Trophoblast cell (in vitro differentiated cells and primary cell): Measurements from ENCODE around the gene UBE2H.
A peak's percentile ranks its signal among the peaks of the same experiment; 100 is the strongest.

ENCODE experiments used
- DNase-seq, 2 donors: peaks; one replicate each; pipeline ENCODE4 v3.0.0-alpha.2; 2016
- H2AFZ ChIP-seq: 2 replicates; pipeline ENCODE4 v1.6.1; 2013; ENCODE audit warnings: low read length, moderate library complexity, mild to moderate bottlenecking; ENCODE audit not compliant: insufficient read depth, poor library complexity
- H2AK5ac ChIP-seq: 2 replicates; pipeline ENCODE4 v1.6.1; 2013; ENCODE audit warnings: mild to moderate bottlenecking, low read length
- H2BK120ac ChIP-seq: 2 replicates; pipeline ENCODE4 v1.6.1; 2013; ENCODE audit warnings: low read length, mild to moderate bottlenecking, moderate library complexity; ENCODE audit not compliant: insufficient read depth, poor library complexity
- H2BK12ac ChIP-seq: 2 replicates; pipeline ENCODE4 v1.6.1; 2013; ENCODE audit warnings: mild to moderate bottlenecking, low read length, moderate library complexity
- H2BK5ac ChIP-seq: 2 replicates; pipeline ENCODE4 v1.6.1; 2013; ENCODE audit warnings: low read length, low read depth, moderate library complexity, mild to moderate bottlenecking; ENCODE audit not compliant: poor library complexity
- H3K14ac ChIP-seq: 2 replicates; pipeline ENCODE4 v1.6.1; 2013; ENCODE audit warnings: mild to moderate bottlenecking, low read length
- H3K18ac ChIP-seq: 2 replicates; pipeline ENCODE4 v1.6.1; 2013; ENCODE audit warnings: mild to moderate bottlenecking, low read length
- H3K23ac ChIP-seq: 2 replicates; pipeline ENCODE4 v1.6.1; 2013; ENCODE audit warnings: low read length
- H3K27ac ChIP-seq: 2 replicates; pipeline ENCODE4 v1.5.1; 2013; ENCODE audit warnings: low read depth, mild to moderate bottlenecking, inconsistent platforms, low read length, moderate library complexity
- H3K27me3 ChIP-seq: 2 replicates; pipeline ENCODE4 v1.6.1; 2013; ENCODE audit warnings: inconsistent platforms, mild to moderate bottlenecking, low read length, moderate library complexity; ENCODE audit not compliant: insufficient read depth
- H3K36me3 ChIP-seq, 2 experiments: 1 replicate in 1 of 2; 2 replicates in 1 of 2; pipeline ENCODE4 v1.6.1; 2013; ENCODE audit warnings: low read length in 2 of 2, mild to moderate bottlenecking in 2 of 2, moderate library complexity in 1 of 2; ENCODE audit not compliant: insufficient read depth in 2 of 2, control insufficient read depth in 1 of 2
- H3K4ac ChIP-seq: 2 replicates; pipeline ENCODE4 v1.6.1; 2013; ENCODE audit warnings: low read depth, mild to moderate bottlenecking, low read length, moderate library complexity
- H3K4me1 ChIP-seq, 2 experiments: 1 replicate in 1 of 2; 2 replicates in 1 of 2; pipeline ENCODE4 v1.6.1; 2013; ENCODE audit warnings: low read length in 2 of 2, mild to moderate bottlenecking in 2 of 2, moderate library complexity in 1 of 2; ENCODE audit not compliant: insufficient read depth in 2 of 2, control insufficient read depth in 1 of 2
- H3K4me2 ChIP-seq: 2 replicates; pipeline ENCODE4 v1.6.1; 2013; ENCODE audit warnings: inconsistent platforms, mild to moderate bottlenecking, low read length, moderate library complexity
- H3K4me3 ChIP-seq: 2 replicates; pipeline ENCODE4 v1.5.1; 2013; ENCODE audit warnings: mild to moderate bottlenecking, low read depth, low read length, inconsistent platforms
- H3K79me1 ChIP-seq: one replicate; pipeline ENCODE4 v1.6.1; 2013; ENCODE audit warnings: low read length
- H3K79me2 ChIP-seq: 2 replicates; pipeline ENCODE4 v1.6.1; 2013; ENCODE audit warnings: low read length, mild to moderate bottlenecking; ENCODE audit not compliant: control insufficient read depth, insufficient read depth, poor library complexity
- H3K9ac ChIP-seq: 2 replicates; pipeline ENCODE4 v1.6.1; 2013; ENCODE audit warnings: mild to moderate bottlenecking, low read length
- H3K9me3 ChIP-seq: 2 replicates; pipeline ENCODE4 v1.6.1; 2013; ENCODE audit warnings: low read depth, mild to moderate bottlenecking, control low read depth, inconsistent platforms, low read length; ENCODE audit not compliant: insufficient read depth
- H4K12ac ChIP-seq: 2 replicates; pipeline ENCODE4 v1.6.1; 2013; ENCODE audit warnings: low read depth, mild to moderate bottlenecking, low read length, moderate library complexity
- H4K8ac ChIP-seq: 2 replicates; pipeline ENCODE4 v1.6.1; 2013; ENCODE audit warnings: low read depth, mild to moderate bottlenecking, low read length, moderate library complexity
- H4K91ac ChIP-seq: one replicate; pipeline ENCODE4 v1.6.1; 2013; ENCODE audit warnings: low read depth, mild to moderate bottlenecking, low read length, moderate library complexity
- WGBS: extraction: QIAGEN DNeasy Blood & Tissue Kit; methylation state at CpG from one replicate; pipeline ENCODE4 v1.1.7; 2013; ENCODE audit warnings: missing lambda C conversion rate; ENCODE audit not compliant: insufficient read length, insufficient coverage; ENCODE audit errors: extremely low coverage; 5-methylcytosine and 5-hydroxymethylcytosine counted together

The UBE2H gene

DNA sequence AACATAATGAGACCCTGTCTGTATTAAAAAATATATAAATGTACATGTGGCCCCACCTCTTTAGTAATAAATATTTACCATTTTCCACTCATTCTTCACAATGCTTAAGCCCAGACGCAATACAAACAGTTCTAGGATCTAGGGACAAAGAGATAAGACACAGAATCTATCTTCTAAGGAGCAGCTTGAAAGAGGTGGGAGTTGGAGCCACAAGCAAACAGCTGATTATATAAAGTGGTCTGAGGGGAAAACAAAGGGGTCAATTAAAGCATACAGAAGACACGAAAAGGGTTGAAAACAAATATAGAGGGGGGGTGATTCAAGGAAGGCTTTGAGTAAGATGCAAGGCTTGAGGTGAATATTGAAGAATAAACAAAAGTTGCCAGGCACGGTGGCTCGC is 43.1 kb downstream of the UBE2H start:
- Histone ChIP-seq H3K4me1 (peaks cover 5 to 6% of the 10 kb centered on the region in 2 experiments), H2BK5ac (no peak overlapping the region), H2BK12ac (no peak overlapping the region), H3K4me2 (no peak overlapping the region), H3K27ac (no peak overlapping the region), H3K36me3 (peaks cover 0 to 4% of the 10 kb centered on the region in 2 experiments), H3K18ac (no peak overlapping the region), H3K79me1 (no peaks in the 10 kb centered on the region), H4K91ac (no peak overlapping the region), H3K9ac (no peak overlapping the region), H3K79me2 (no peaks in the 10 kb centered on the region), H2AK5ac (no peak overlapping the region), H3K4me3 (no peak overlapping the region), H4K12ac (no peak overlapping the region), H3K4ac (no peak overlapping the region), H3K27me3 (no peaks in the 10 kb centered on the region), H3K14ac (no peak overlapping the region), H2BK120ac (no peak overlapping the region), H3K23ac (no peak overlapping the region), H4K8ac (no peak overlapping the region), H2AFZ (no peak overlapping the region), H3K9me3 (no peaks in the 10 kb centered on the region)
- no peak for DNase-seq
- no CpG with 5 or more reads among the region's 4 CpGs for WGBS

DNA sequence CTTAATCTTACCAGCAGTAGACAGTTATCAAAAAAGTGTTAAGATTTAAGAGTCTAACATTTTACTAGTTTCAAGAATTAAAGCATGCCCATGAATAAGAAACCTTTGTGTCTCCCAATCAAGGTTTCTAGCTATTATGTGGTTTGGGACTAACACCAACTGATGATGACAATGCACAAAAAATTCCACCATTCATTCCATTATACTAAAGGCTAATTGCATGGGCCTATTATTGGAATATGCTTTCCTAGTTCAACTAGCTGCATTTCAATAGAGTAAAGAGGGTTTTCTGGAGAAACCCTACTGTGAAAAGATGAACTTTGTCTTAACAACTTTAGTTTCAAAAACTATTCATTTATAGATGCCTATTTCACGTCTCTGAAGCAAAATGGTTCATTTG is 44.6 kb downstream of the UBE2H start:
- WGBS, result no CpG with 5 or more reads among the region's 1 CpG
- no peaks in the 10 kb centered on the region for H3K79me2 ChIP-seq
- H4K91ac ChIP-seq, result no peak overlapping the region
- no peak overlapping the region for H2BK5ac ChIP-seq
- no peak overlapping the region for H2AFZ ChIP-seq
- H3K18ac ChIP-seq, result no peak overlapping the region
- H4K12ac ChIP-seq, result no peak overlapping the region
- no peak overlapping the region for H3K27ac ChIP-seq
- peaks cover 4% of the 10 kb centered on the region in 2 experiments for H3K36me3 ChIP-seq
- H2BK12ac ChIP-seq, result no peak overlapping the region
- H3K4ac ChIP-seq, result no peak overlapping the region
- no peaks in the 10 kb centered on the region for H3K79me1 ChIP-seq
- peaks cover 6 to 7% of the 10 kb centered on the region in 2 experiments for H3K4me1 ChIP-seq
- no peaks in the 10 kb centered on the region for H3K27me3 ChIP-seq
- H2BK120ac ChIP-seq, result no peak overlapping the region
- no peak overlapping the region for H3K4me2 ChIP-seq
- no peak overlapping the region for H3K4me3 ChIP-seq
- no peak overlapping the region for H4K8ac ChIP-seq
- no peak overlapping the region for H3K23ac ChIP-seq
- H3K9me3 ChIP-seq, result no peaks in the 10 kb centered on the region
- no peak overlapping the region for H3K9ac ChIP-seq
- no peak overlapping the region for H2AK5ac ChIP-seq
- no peak overlapping the region for H3K14ac ChIP-seq
- DNase-seq, result no peak

DNA sequence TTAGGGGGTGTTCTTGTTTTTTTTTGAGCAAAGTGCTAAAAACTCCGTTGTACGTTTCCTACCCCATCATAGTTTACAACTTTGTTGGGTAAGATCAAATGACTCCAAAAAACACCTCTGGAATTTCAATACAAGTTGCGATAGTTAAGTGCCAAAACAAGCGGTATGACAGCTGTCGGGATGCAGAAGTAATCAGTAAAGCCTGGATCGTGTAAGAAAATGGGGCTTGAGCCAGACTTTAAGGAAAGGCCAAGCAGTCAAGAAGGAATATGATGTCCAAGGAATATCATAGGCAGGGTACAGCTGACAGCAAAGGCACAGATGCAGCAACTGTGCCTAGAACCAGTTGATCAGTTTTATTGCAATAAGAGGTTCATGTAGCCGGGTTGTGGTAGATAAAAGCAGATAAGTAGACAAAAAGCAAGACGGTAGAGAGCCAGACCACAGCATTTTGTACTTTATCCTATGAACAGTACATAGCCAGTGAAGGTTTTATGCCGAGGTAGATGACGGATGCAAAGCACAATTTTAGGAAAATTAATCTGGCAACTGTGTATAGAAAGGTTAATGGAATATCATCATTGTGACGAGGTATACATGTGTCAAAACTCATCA is 45.5 kb downstream of the UBE2H start:
- Histone ChIP-seq H3K9me3 (no peaks in the 10 kb centered on the region), H3K14ac (no peak overlapping the region), H2AFZ (no peak overlapping the region), H3K27ac (no peak overlapping the region), H2BK12ac (no peak overlapping the region), H2AK5ac (no peak overlapping the region), H2BK5ac (no peak overlapping the region), H4K12ac (no peak overlapping the region), H3K4me3 (no peak overlapping the region), H3K4me1 (peaks cover 6 to 7% of the 10 kb centered on the region in 2 experiments), H3K79me1 (no peaks in the 10 kb centered on the region), H3K4ac (no peak overlapping the region), H3K27me3 (no peaks in the 10 kb centered on the region), H2BK120ac (no peak overlapping the region), H3K79me2 (no peaks in the 10 kb centered on the region), H3K9ac (no peak overlapping the region), H3K23ac (no peak overlapping the region), H3K18ac (no peak overlapping the region), H3K36me3 (peaks cover 4% of the 10 kb centered on the region in 2 experiments), H3K4me2 (no peak overlapping the region), H4K91ac (no peak overlapping the region), H4K8ac (no peak overlapping the region)
- no CpG with 5 or more reads among the region's 11 CpGs for WGBS
- DNase-seq, result no peak

DNA sequence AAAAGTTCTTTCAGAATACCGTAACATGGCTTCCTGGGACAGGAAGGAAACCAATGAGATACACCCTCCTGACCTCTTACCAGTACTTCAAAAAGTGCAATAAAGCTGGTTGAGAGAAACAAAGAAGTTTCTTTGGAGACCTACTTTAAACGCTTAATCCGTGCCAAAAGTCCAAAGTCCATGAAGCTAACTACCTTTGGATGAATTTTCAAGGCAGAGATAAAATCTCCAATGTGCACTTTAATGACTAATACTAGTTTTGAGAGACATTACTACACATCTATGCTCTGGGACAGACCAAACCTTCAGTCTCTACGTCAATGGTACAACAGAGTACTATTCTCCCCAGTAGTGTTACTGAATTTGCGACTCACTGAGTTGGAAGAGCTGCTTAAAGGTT is 46.1 kb downstream of the UBE2H start:
- Histone ChIP-seq H3K27ac (no peak overlapping the region), H2AK5ac (no peak overlapping the region), H3K27me3 (no peaks in the 10 kb centered on the region), H4K91ac (no peak overlapping the region), H3K9me3 (no peaks in the 10 kb centered on the region), H3K14ac (no peak overlapping the region), H4K8ac (no peak overlapping the region), H3K4me2 (no peak overlapping the region), H3K18ac (no peak overlapping the region), H2BK5ac (no peak overlapping the region), H3K79me1 (no peaks in the 10 kb centered on the region), H3K4me1 (peaks cover 6% of the 10 kb centered on the region in 2 experiments), H2AFZ (no peak overlapping the region), H3K36me3 (peaks cover 4% of the 10 kb centered on the region in 2 experiments), H2BK120ac (no peak overlapping the region), H3K4me3 (no peak overlapping the region), H2BK12ac (no peak overlapping the region), H4K12ac (no peak overlapping the region), H3K9ac (no peak overlapping the region), H3K79me2 (no peaks in the 10 kb centered on the region), H3K4ac (no peak overlapping the region), H3K23ac (no peak overlapping the region)
- WGBS, result no CpG with 5 or more reads among the region's 5 CpGs
- peak; percentile 32 to 64 for DNase-seq
